ENCODE results near the gene WAS. TPM values are rescaled to one million over a fixed set of nuclear protein-coding genes. Genes with fewer than 3 reads are reported as not detected.

The WAS gene
- total RNA-seq, 1 donor from 2014 or later: 2.7 TPM

DNA sequence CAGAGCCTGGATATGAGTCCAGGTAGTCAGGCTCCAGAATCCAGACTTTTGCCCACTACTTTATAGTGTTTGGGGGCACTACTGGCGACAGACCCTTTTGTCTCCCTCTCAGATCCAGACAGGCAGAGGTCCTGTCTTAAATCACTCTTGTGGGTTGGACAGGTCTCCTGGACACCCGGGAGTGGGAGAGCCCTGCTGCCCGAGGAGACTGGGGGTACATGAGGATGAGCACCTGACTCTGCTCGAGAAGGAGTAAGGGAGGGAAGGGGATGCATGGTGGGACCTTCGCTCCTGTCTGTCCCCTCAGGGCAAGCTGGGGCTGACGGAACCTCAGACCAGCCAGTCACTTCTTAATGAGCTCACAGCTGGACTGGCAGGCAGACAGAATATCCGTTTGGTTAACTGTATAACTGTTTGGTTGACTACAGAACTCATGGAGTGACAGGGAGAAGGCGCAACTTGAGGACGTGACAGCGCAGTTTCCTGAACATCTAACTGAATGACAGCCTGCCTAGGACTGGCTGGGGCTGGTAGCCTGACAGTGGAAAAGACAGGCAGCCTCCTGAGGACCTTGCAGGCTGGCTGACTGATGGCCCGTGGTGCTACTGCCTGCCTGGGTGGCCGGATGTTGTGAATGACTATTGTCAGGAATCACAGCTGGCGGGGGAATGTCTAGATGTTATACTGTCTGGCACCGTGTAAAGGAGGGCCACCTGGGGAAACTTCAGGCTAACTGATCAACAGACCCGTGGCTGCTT lies 11.4 kb downstream of the WAS start:
- no peak for DNase-seq (ENCODE audit: low spot score)
- peaks cover 5% of the 10 kb centered on the region for H3K27me3 Mint-ChIP-seq (ENCODE audit: unreplicated experiment)
- no peaks in the 10 kb centered on the region for H3K9me3 Mint-ChIP-seq (ENCODE audit: unreplicated experiment)
- H3K27ac Mint-ChIP-seq (ENCODE audit: unreplicated experiment): no peak overlapping the region
- TF ChIP-seq, protein P1, sequence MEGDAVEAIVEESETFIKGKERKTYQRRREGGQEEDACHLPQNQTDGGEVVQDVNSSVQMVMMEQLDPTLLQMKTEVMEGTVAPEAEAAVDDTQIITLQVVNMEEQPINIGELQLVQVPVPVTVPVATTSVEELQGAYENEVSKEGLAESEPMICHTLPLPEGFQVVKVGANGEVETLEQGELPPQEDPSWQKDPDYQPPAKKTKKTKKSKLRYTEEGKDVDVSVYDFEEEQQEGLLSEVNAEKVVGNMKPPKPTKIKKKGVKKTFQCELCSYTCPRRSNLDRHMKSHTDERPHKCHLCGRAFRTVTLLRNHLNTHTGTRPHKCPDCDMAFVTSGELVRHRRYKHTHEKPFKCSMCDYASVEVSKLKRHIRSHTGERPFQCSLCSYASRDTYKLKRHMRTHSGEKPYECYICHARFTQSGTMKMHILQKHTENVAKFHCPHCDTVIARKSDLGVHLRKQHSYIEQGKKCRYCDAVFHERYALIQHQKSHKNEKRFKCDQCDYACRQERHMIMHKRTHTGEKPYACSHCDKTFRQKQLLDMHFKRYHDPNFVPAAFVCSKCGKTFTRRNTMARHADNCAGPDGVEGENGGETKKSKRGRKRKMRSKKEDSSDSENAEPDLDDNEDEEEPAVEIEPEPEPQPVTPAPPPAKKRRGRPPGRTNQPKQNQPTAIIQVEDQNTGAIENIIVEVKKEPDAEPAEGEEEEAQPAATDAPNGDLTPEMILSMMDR (IDR thresholded peaks at IDR 0.05; ENCODE audit: unreplicated experiment): no peak
- H3K4me1 Mint-ChIP-seq (ENCODE audit: unreplicated experiment): peaks cover 15% of the 10 kb centered on the region
- H3K36me3 Mint-ChIP-seq (ENCODE audit: low read depth, unreplicated experiment): peaks cover 4% of the 10 kb centered on the region
- H3K4me3 Mint-ChIP-seq (ENCODE audit: unreplicated experiment): peak overlapping the region; percentile 93

DNA sequence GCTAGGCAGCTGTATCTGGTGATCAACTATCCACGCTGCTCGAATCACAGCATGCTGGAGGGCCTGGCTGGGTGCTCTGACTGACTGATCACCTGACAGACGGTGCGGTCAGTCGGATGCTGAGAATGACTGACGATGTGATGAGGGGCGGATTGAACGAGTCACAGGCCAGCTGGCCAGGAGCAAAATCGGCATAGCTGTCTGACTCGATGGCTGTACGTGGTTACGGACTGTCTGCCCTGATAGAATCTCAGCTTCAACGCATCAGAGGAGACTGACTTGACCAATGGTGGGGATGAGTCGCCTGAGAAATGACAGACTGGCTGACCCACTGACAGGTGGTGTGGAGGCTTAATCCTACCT lies 11.9 kb downstream of the WAS start:
- H3K27me3 Mint-ChIP-seq (ENCODE audit: unreplicated experiment): peaks cover 5% of the 10 kb centered on the region
- H3K4me1 Mint-ChIP-seq (ENCODE audit: unreplicated experiment): peaks cover 15% of the 10 kb centered on the region
- no peaks in the 10 kb centered on the region for H3K9me3 Mint-ChIP-seq (ENCODE audit: unreplicated experiment)
- peak overlapping the region; percentile 81 for H3K27ac Mint-ChIP-seq (ENCODE audit: unreplicated experiment)
- peak overlapping the region; percentile 93 for H3K4me3 Mint-ChIP-seq (ENCODE audit: unreplicated experiment)
- no peak for DNase-seq (ENCODE audit: low spot score)
- peaks cover 4% of the 10 kb centered on the region for H3K36me3 Mint-ChIP-seq (ENCODE audit: low read depth, unreplicated experiment)
- TF ChIP-seq, protein P1 (IDR thresholded peaks at IDR 0.05; ENCODE audit: unreplicated experiment): no peak

DNA sequence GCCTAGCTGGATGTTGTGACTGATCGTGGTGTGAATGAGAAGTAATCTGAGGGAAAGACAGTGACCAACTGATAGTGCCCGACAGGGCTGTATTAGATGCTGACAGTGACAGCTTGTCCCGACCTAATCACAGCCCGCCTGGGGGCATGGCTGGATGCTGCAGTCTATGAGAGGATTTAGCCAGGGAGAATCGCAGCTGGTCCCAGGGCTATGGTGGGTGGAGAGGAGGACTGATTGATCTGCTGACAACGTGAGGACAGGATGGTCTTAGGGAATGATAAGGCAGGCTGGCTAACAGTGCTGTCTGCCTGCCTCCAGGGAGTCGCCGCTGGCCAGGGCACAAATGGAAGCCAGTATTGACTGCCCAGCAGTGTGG lies 12.3 kb downstream of the WAS start:
- Mint-ChIP-seq H3K4me1 (ENCODE audit: unreplicated experiment) (peaks cover 15% of the 10 kb centered on the region), H3K27ac (ENCODE audit: unreplicated experiment) (peak overlapping the region; percentile 81), H3K36me3 (ENCODE audit: low read depth, unreplicated experiment) (peaks cover 4% of the 10 kb centered on the region), H3K4me3 (ENCODE audit: unreplicated experiment) (peak overlapping the region; percentile 93), H3K9me3 (ENCODE audit: unreplicated experiment) (no peaks in the 10 kb centered on the region), H3K27me3 (ENCODE audit: unreplicated experiment) (peaks cover 6% of the 10 kb centered on the region)
- TF ChIP-seq, protein P1 (IDR thresholded peaks at IDR 0.05; ENCODE audit: unreplicated experiment): no peak
- DNase-seq (ENCODE audit: low spot score): no peak

DNA sequence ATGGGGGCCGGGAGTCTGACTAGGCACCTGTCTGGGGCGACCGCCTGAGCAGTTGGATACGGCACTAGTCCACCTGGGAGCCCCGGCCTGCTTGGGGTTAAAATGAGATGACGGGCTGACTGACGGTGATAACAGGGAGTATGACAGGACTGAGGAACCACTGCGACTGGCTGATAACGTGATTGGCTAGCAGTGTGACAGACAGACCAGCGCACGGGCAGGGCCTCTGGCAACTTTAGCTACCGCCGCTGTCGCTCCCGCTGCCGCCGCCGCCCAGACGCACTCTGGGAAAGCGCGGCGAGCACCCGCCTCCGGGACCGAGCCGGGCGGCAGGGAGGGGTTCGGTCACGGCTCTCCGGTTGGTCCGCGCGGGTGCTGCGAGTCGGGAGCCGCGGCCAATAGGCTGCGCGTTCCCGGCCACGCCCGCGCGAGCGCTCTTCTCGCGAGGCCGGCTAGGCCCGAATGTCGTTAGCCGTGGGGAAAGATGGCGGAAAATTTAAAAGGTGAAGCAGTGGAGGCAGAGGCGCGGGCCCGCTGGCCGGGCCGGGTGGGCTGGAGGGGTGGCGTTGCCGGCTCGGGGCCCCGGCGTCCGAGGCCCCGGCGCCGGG lies 12.8 kb downstream of the WAS start, which contains the start of gene SUV39H1:
SUV39H1 (plus strand) TSS at position 434 of the 608 bp plus-strand sequence; CDS start at position 485, 51 bp downstream.
- H3K4me1 Mint-ChIP-seq (ENCODE audit: unreplicated experiment): peaks cover 15% of the 10 kb centered on the region
- H3K27me3 Mint-ChIP-seq (ENCODE audit: unreplicated experiment): peaks cover 6% of the 10 kb centered on the region
- TF ChIP-seq, protein P1 (IDR thresholded peaks at IDR 0.05; ENCODE audit: unreplicated experiment): no peak
- peaks cover 4% of the 10 kb centered on the region for H3K36me3 Mint-ChIP-seq (ENCODE audit: low read depth, unreplicated experiment)
- H3K27ac Mint-ChIP-seq (ENCODE audit: unreplicated experiment): peak within 1 kb of the TSS; percentile 81
- DNase-seq (ENCODE audit: low spot score): peak; percentile 79
- H3K4me3 Mint-ChIP-seq (ENCODE audit: unreplicated experiment): peak within 1 kb of the TSS; percentile 93
- H3K9me3 Mint-ChIP-seq (ENCODE audit: unreplicated experiment): no peaks in the 10 kb centered on the region
